Activated naive CD4-positive, alpha-beta T cell treated with anti-CD3 and anti-CD28 coated beads, Interleukin-2, amount 10 ng/mL, durations not matched to agents 7 days and 5 days (primary cell): Measurements from ENCODE around the gene TRIP11.
"Not testable (repeated sequence)": the region's sequence is repeated elsewhere in the genome, so short reads cannot be mapped to it uniquely, and the experiment has no call there.

Experiments used
- CTCF ChIA-PET: fragments of 350-600 bp; sonication (Branson Sonifier 250); formaldehyde crosslinking; loops from one replicate; lab custom pipeline; 2021; ENCODE audit warnings: antibody characterized with exemption; lab: Charles Lee
- DNase-seq: peaks from one replicate; pipeline ENCODE4 v3.0.0-alpha.2; 2020
- H3K27ac Mint-ChIP-seq: one replicate; pipeline ENCODE4 v1.8.0; 2021; ENCODE audit warnings: mild to moderate bottlenecking, moderate library complexity, mixed read lengths
- H3K27me3 Mint-ChIP-seq: one replicate; pipeline ENCODE4 v1.8.0; 2021; ENCODE audit warnings: mild to moderate bottlenecking, mixed read lengths
- H3K36me3 Mint-ChIP-seq: one replicate; pipeline ENCODE4 v1.8.0; 2021; ENCODE audit warnings: mixed read lengths
- H3K4me1 Mint-ChIP-seq: one replicate; pipeline ENCODE4 v1.8.0; 2021; ENCODE audit warnings: mixed read lengths
- H3K4me3 Mint-ChIP-seq: one replicate; pipeline ENCODE4 v1.8.0; 2021; ENCODE audit warnings: mild to moderate bottlenecking, moderate library complexity, mixed read lengths
- H3K9me3 Mint-ChIP-seq: one replicate; pipeline ENCODE4 v1.8.0; 2021; ENCODE audit warnings: mixed read lengths

Gene TRIP11

GRCh38 chr14:92039719-92040430 is at the start of gene TRIP11:
TSS of gene TRIP11 (minus strand) at chr14:92040059. CDS start at chr14:92039685, 374 bp downstream.
- Mint-ChIP-seq H3K4me3 (peak within 1 kb of the TSS; percentile 91), H3K9me3 (no peaks in the 10 kb centered on the region), H3K36me3 (peaks cover 16% of the 10 kb centered on the region), H3K27me3 (no peaks in the 10 kb centered on the region), H3K27ac (peak within 1 kb of the TSS; percentile 99), H3K4me1 (peaks cover 45% of the 10 kb centered on the region)
- CTCF ChIA-PET = interaction anchor here (1.0 to 2.2 kb wide), 3 partner anchors 43 to 94 kb away, joined by 3 to 10 read pairs (median 4); partner anchors contain the start of gene ATXN3
- DNase-seq = peak; percentile 97

GRCh38 chr14:92088494-92088893 is 48.6 kb upstream of the TRIP11 start:
- CTCF ChIA-PET = interaction anchor here (1.5 kb wide), 1 partner anchor 18 kb away, joined by 4 read pairs; the partner anchor contains the start of gene ATXN3
- Mint-ChIP-seq H3K36me3 (peaks cover 29% of the 10 kb centered on the region), H3K4me3 (no peak overlapping the region), H3K27ac (no peak overlapping the region), H3K9me3 (no peaks in the 10 kb centered on the region), H3K27me3 (no peaks in the 10 kb centered on the region), H3K4me1 (no peaks in the 10 kb centered on the region)
- no peak for DNase-seq

GRCh38 chr14:92074555-92074954 is 34.7 kb upstream of the TRIP11 start:
- no peaks in the 10 kb centered on the region for H3K4me1 Mint-ChIP-seq
- CTCF ChIA-PET = interaction anchor here (1.4 kb wide), 1 partner anchor 12 kb away, joined by 3 read pairs; no protein-coding TSS in a partner anchor
- H3K27me3 Mint-ChIP-seq = no peaks in the 10 kb centered on the region

GRCh38 chr14:92058006-92058917 is 18.4 kb upstream of the TRIP11 start:
- Mint-ChIP-seq H3K27ac (no peak overlapping the region), H3K9me3 (no peaks in the 10 kb centered on the region), H3K36me3 (peaks cover 3% of the 10 kb centered on the region), H3K27me3 (no peaks in the 10 kb centered on the region), H3K4me1 (no peaks in the 10 kb centered on the region), H3K4me3 (no peak overlapping the region)
- DNase-seq = no peak
- CTCF ChIA-PET = no interaction called here

More at GRCh38 chr14:92074555-92074954, 34.7 kb upstream of the TRIP11 start:
- peaks cover 12% of the 10 kb centered on the region for H3K36me3 Mint-ChIP-seq
- DNase-seq = no peak
- H3K27ac Mint-ChIP-seq = no peak overlapping the region
- H3K4me3 Mint-ChIP-seq = no peak overlapping the region
- H3K9me3 Mint-ChIP-seq = no peaks in the 10 kb centered on the region

- CTCF ChIA-PET = no interaction called here
- no peaks in the 10 kb centered on the region for H3K27me3 Mint-ChIP-seq
- no peak overlapping the region for H3K4me3 Mint-ChIP-seq
- no peak overlapping the region for H3K27ac Mint-ChIP-seq
- no peak for DNase-seq
- H3K4me1 Mint-ChIP-seq = no peaks in the 10 kb centered on the region
- H3K9me3 Mint-ChIP-seq = peaks cover 6% of the 10 kb centered on the region
- H3K36me3 Mint-ChIP-seq = peaks cover 9% of the 10 kb centered on the region
Measured at GRCh38 chr14:92049781-92050180, 9.9 kb upstream of the TRIP11 start.

GRCh38 chr14:92049221-92049620 is 9.4 kb upstream of the TRIP11 start:
- H3K4me3 Mint-ChIP-seq, H3K36me3 Mint-ChIP-seq, H3K4me1 Mint-ChIP-seq, DNase-seq, H3K27me3 Mint-ChIP-seq, H3K27ac Mint-ChIP-seq, H3K9me3 Mint-ChIP-seq, CTCF ChIA-PET: not testable (repeated sequence)

GRCh38 chr14:92045904-92046303 is 6.0 kb upstream of the TRIP11 start:
- H3K27me3 Mint-ChIP-seq, H3K27ac Mint-ChIP-seq, H3K4me3 Mint-ChIP-seq, CTCF ChIA-PET, H3K36me3 Mint-ChIP-seq, DNase-seq, H3K9me3 Mint-ChIP-seq, H3K4me1 Mint-ChIP-seq: not testable (repeated sequence)

GRCh38 chr14:92041766-92042165 is 1.9 kb upstream of the TRIP11 start:
- Mint-ChIP-seq H3K36me3 (peaks cover 14% of the 10 kb centered on the region), H3K27ac (peak overlapping the region; percentile 72), H3K4me1 (peaks cover 34% of the 10 kb centered on the region)
- CTCF ChIA-PET = interaction anchor here (0.6 to 1.6 kb wide), 2 partner anchors 45 to 325 kb away, joined by 4 read pairs; no protein-coding TSS in a partner anchor
- H3K27me3 Mint-ChIP-seq, DNase-seq, H3K9me3 Mint-ChIP-seq, H3K4me3 Mint-ChIP-seq: not testable (repeated sequence)

- H3K4me3 Mint-ChIP-seq = peak overlapping the region; percentile 39
Measured at GRCh38 chr14:92041203-92041602, 1.3 kb upstream of the TRIP11 start.

GRCh38 chr14:92040431-92041051 is 682 bp upstream of the TRIP11 start:
- CTCF ChIA-PET = interaction anchor here (1.0 to 2.2 kb wide), 3 partner anchors 44 to 94 kb away, joined by 3 to 10 read pairs (median 4); partner anchors contain the start of gene ATXN3
- H3K27ac Mint-ChIP-seq = peak overlapping the region; percentile 99
- peaks cover 16% of the 10 kb centered on the region for H3K36me3 Mint-ChIP-seq
- no peaks in the 10 kb centered on the region for H3K27me3 Mint-ChIP-seq
- H3K4me3 Mint-ChIP-seq = peak overlapping the region; percentile 91
- peak; percentile 26 for DNase-seq
- no peaks in the 10 kb centered on the region for H3K9me3 Mint-ChIP-seq
- H3K4me1 Mint-ChIP-seq = peaks cover 45% of the 10 kb centered on the region

More at GRCh38 chr14:92041203-92041602, 1.3 kb upstream of the TRIP11 start:
- H3K27ac Mint-ChIP-seq = peak overlapping the region; percentile 72
- DNase-seq = no peak
- H3K4me1 Mint-ChIP-seq = peaks cover 40% of the 10 kb centered on the region
- H3K27me3 Mint-ChIP-seq = no peaks in the 10 kb centered on the region
- H3K36me3 Mint-ChIP-seq = peaks cover 16% of the 10 kb centered on the region
- CTCF ChIA-PET = interaction anchor here (0.6 to 2.2 kb wide), 3 partner anchors 44 to 324 kb away, joined by 4 to 10 read pairs (median 4); partner anchors contain the start of gene ATXN3
- no peaks in the 10 kb centered on the region for H3K9me3 Mint-ChIP-seq

GRCh38 chr14:92039063-92039718 is 668 bp downstream of the TRIP11 start:
- CTCF ChIA-PET = interaction anchor here (2.2 kb wide), 1 partner anchor 68 kb away, joined by 10 read pairs; the partner anchor contains the start of gene ATXN3
- H3K9me3 Mint-ChIP-seq = no peaks in the 10 kb centered on the region
- H3K4me3 Mint-ChIP-seq = peak overlapping the region; percentile 91
- H3K36me3 Mint-ChIP-seq = peaks cover 16% of the 10 kb centered on the region
- peak overlapping the region; percentile 99 for H3K27ac Mint-ChIP-seq
- peak; percentile 34 for DNase-seq
- no peaks in the 10 kb centered on the region for H3K27me3 Mint-ChIP-seq
- peaks cover 45% of the 10 kb centered on the region for H3K4me1 Mint-ChIP-seq

GRCh38 chr14:92037989-92038388 is 1.9 kb downstream of the TRIP11 start:
- H3K4me1 Mint-ChIP-seq = peaks cover 45% of the 10 kb centered on the region

GRCh38 chr14:92035890-92036289 is 4.0 kb downstream of the TRIP11 start:
- Mint-ChIP-seq H3K4me1 (peaks cover 37% of the 10 kb centered on the region), H3K27me3 (no peaks in the 10 kb centered on the region)
- CTCF ChIA-PET = no interaction called here

More at GRCh38 chr14:92037989-92038388, 1.9 kb downstream of the TRIP11 start:
- no peak for DNase-seq
- Mint-ChIP-seq H3K27me3 (no peaks in the 10 kb centered on the region), H3K27ac (peak overlapping the region; percentile 66), H3K4me3 (peak overlapping the region; percentile 91), H3K9me3 (no peaks in the 10 kb centered on the region), H3K36me3 (peaks cover 16% of the 10 kb centered on the region)
- CTCF ChIA-PET = interaction anchor here (0.8 kb wide), 1 partner anchor 42 kb away, joined by 3 read pairs; no protein-coding TSS in a partner anchor

More at GRCh38 chr14:92035890-92036289, 4.0 kb downstream of the TRIP11 start:
- peaks cover 22% of the 10 kb centered on the region for H3K36me3 Mint-ChIP-seq
- no peaks in the 10 kb centered on the region for H3K9me3 Mint-ChIP-seq
- H3K4me3 Mint-ChIP-seq = no peak overlapping the region
- no peak overlapping the region for H3K27ac Mint-ChIP-seq
- no peak for DNase-seq
